GM10248 (cell line): ENCODE data around the gene DAG1.
A peak's percentile ranks its signal among the peaks of the same experiment; 100 is the strongest.

Source experiments
- CTCF ChIA-PET: fragments of 300-600 bp; sonication (Branson Sonifier 250); formaldehyde crosslinking; extraction: SDS; loops from one replicate; lab custom pipeline; 2021; ENCODE audit warnings: antibody characterized with exemption; lab: Yijun Ruan, JAX
- POLR2A ChIA-PET: fragments of 350-650 bp; sonication (Branson Sonifier 250); formaldehyde crosslinking; extraction: SDS; loops from one replicate; lab custom pipeline; 2020; ENCODE audit warnings: antibody characterized with exemption; lab: Yijun Ruan, JAX
- DNase-seq: peaks from one replicate; pipeline ENCODE4 v3.0.0; 2012; ENCODE audit errors: extremely low spot score
- CTCF ChIP-seq: IDR thresholded peaks from 2 replicates; pipeline ENCODE4 v1.5.1; 2012; ENCODE audit warnings: mild to moderate bottlenecking, low read depth; ENCODE audit errors: extremely low read depth, missing control alignments, control extremely low read depth

DAG1 gene

GRCh38 chr3:49566312-49566711, 96.2 kb downstream of the DAG1 start:
- CTCF ChIA-PET: interaction anchor here (0.7 to 2.3 kb wide), 6 partner anchors 10 to 78 kb away, joined by 3 to 7 read pairs (median 4); no protein-coding TSS in a partner anchor
- no peak for DNase-seq
- POLR2A ChIA-PET: no interaction called here
- TF ChIP-seq CTCF: peak; percentile 26

- CTCF ChIA-PET: interaction anchor here (1.0 to 2.3 kb wide), 5 partner anchors 14 to 104 kb away, joined by 3 to 9 read pairs (median 6); partner anchors contain the start of gene BSN
- POLR2A ChIA-PET: no interaction called here
- no peak for TF ChIP-seq CTCF
- no peak for DNase-seq
Observed at GRCh38 chr3:49567406-49567805, 97.3 kb downstream of the DAG1 start.

GRCh38 chr3:49568965-49569364, 98.9 kb downstream of the DAG1 start:
- DNase-seq: no peak
- ChIA-PET POLR2A (no interaction called here), CTCF (interaction anchor here (2.0 to 2.7 kb wide), 2 partner anchors 15 to 103 kb away, joined by 9 to 10 read pairs; partner anchors contain the start of gene BSN)
- TF ChIP-seq CTCF: no peak

GRCh38 chr3:49570028-49570654, 100.1 kb downstream of the DAG1 start:
- TF ChIP-seq CTCF: no peak
- CTCF ChIA-PET: interaction anchor here (1.3 to 2.7 kb wide), 2 partner anchors 10 to 102 kb away, joined by 4 to 10 read pairs; no protein-coding TSS in a partner anchor

GRCh38 chr3:49582177-49582576, 112.1 kb downstream of the DAG1 start:
- ChIA-PET POLR2A (interaction anchor here (0.6 kb wide), 1 partner anchor 596 kb away, joined by 3 read pairs; no protein-coding TSS in a partner anchor), CTCF (interaction anchor here (2.0 kb wide), 1 partner anchor 42 kb away, joined by 8 read pairs; no protein-coding TSS in a partner anchor)
- no peak for TF ChIP-seq CTCF
- no peak for DNase-seq

More at GRCh38 chr3:49570028-49570654, 100.1 kb downstream of the DAG1 start:
- no peak for DNase-seq
- POLR2A ChIA-PET: no interaction called here
